ENCODE data around the gene LAMB1. TPM values are rescaled to one million over a fixed set of nuclear protein-coding genes. Genes with fewer than 3 reads are reported as not detected.

Gene LAMB1
- total RNA-seq, 1 experiment from 2014 or later: 136 TPM

GRCh38 chr7:107978815-107979408 lies 24.0 kb downstream of the LAMB1 start:
- Histone ChIP-seq H3K36me3 (peaks cover 95% of the 10 kb centered on the region), H3K9me3 (replicated peaks) (no peaks in the 10 kb centered on the region)

DNA sequence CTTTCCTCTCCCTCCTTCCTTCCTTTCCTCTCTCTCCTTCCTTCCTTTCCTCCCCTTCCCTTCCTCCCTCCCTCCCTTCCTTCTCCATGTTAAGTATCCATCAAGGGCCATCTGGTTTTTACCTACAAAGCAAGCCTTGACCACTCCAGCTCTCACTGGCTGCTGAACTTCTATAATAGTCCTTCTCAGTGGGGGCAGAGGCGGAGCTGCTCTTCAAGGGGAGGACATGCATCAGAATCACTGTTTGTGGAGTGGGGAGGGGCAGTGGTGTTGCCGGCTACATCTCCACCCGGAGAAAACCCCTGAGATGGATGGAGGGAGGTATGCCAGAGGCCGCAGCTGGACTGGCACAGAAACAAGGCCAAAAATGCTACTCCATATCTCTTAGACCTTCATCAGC lies 25.9 kb downstream of the LAMB1 start:
- Histone ChIP-seq H3K27me3 (replicated peaks) (no peaks in the 10 kb centered on the region), H3K4me3 (no peak overlapping the region), H3K27ac (no peak overlapping the region), H3K4me1 (replicated peaks) (no peaks in the 10 kb centered on the region), H3K9me3 (replicated peaks) (no peaks in the 10 kb centered on the region), H3K36me3 (peaks cover 95% of the 10 kb centered on the region)
- DNase-seq (ENCODE audit: low read depth in 1 of 2, low spot score in 2 of 2): no peak

More at GRCh38 chr7:107978815-107979408, 24.0 kb downstream of the LAMB1 start:
- no peaks in the 10 kb centered on the region for H3K27me3 ChIP-seq (replicated peaks)
- DNase-seq (ENCODE audit: low read depth in 1 of 2, low spot score in 2 of 2): no peak
- H3K4me1 ChIP-seq (replicated peaks): no peaks in the 10 kb centered on the region
- H3K4me3 ChIP-seq: no peak overlapping the region
- no peak overlapping the region for H3K27ac ChIP-seq

DNA sequence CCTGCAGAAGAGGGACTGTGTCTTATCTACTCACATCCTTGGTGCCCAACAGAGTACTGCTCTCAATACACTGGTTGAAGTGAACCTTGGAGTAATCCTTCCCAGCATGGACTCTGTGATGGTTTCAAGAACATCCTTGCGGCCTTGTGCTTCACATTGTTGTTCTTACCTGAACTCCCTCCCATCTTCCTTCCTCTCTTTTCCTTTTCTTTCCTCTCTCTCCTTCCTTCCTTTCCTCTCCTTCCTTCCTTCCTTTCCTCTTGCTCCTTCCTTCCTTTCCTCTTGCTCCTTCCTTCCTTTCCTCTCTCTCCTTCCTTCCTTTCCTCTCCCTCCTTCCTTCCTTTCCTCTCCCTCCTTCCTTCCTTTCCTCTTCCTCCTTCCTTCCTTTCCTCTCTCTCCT lies 26.3 kb downstream of the LAMB1 start:
- Histone ChIP-seq H3K9me3 (replicated peaks) (no peaks in the 10 kb centered on the region), H3K36me3 (peaks cover 95% of the 10 kb centered on the region), H3K4me1 (replicated peaks) (no peaks in the 10 kb centered on the region), H3K27me3 (replicated peaks) (no peaks in the 10 kb centered on the region), H3K27ac (no peak overlapping the region), H3K4me3 (no peak overlapping the region)
- DNase-seq (ENCODE audit: low read depth in 1 of 2, low spot score in 2 of 2): no peak

DNA sequence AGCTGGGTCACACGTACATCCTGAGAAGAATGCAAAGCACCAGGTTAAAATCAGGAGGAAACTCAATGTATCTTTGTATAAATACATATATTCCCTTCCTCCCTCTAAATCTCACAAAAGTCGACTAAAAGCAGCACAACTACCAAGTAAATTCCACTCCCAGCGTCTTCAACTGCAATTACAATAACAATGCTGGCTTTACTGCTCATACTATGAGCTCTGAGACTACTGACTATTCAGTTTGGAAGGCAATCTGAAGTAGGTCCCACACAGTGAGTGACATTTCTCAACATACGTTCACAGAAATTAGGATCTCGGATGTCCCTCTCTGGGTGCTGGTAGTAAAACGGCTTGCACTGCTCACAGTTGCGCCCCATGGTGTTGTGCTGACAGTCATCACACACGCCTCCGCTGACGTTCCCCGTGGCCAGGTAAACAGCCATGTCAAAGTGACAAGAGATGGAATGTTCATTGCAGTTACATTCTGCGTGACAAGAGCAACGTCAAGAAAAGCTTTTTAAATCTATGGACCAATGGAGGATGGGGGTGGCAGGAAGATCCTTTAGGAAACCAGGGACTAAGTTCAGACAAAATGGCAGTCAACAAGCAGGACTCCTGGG lies 27.5 kb downstream of the LAMB1 start:
- DNase-seq (ENCODE audit: low read depth in 1 of 2, low spot score in 2 of 2): no peak
- H3K4me1 ChIP-seq (replicated peaks): no peaks in the 10 kb centered on the region
- peaks cover 96% of the 10 kb centered on the region for H3K36me3 ChIP-seq
- H3K27ac ChIP-seq: no peak overlapping the region
- H3K4me3 ChIP-seq: no peak overlapping the region
- no peaks in the 10 kb centered on the region for H3K27me3 ChIP-seq (replicated peaks)
- no peaks in the 10 kb centered on the region for H3K9me3 ChIP-seq (replicated peaks)

- H3K36me3 ChIP-seq: peaks cover 93% of the 10 kb centered on the region
- no peak overlapping the region for H3K27ac ChIP-seq
- no peaks in the 10 kb centered on the region for H3K27me3 ChIP-seq (replicated peaks)
- H3K4me1 ChIP-seq (replicated peaks): no peaks in the 10 kb centered on the region
- H3K4me3 ChIP-seq: no peak overlapping the region
- DNase-seq (ENCODE audit: low read depth in 1 of 2, low spot score in 2 of 2): no peak
- H3K9me3 ChIP-seq (replicated peaks): no peaks in the 10 kb centered on the region
These were observed 29.1 kb downstream of the LAMB1 start for GRCh38 chr7:107973861-107974260.

DNA sequence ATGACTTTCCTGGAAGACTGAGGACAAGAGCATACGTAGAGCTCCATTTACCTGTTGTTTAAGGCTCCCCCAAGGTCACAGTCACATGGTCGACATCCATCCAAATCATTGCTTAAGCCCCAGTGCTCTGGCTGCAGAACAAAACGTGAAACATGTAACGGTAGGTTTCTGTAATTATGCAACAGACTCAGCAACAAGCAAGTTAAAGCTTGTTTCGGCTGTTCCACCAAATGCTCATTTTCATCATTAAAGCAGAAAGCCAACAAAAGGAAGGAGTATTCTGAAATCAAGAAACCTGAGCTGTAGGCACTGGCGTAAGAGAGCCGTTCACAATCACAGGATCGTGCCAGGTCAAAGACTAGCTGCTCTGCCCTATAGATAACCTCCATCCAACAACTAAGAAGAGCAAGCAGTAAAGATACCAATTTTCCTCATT lies 30.0 kb downstream of the LAMB1 start:
- Histone ChIP-seq H3K4me3 (no peak overlapping the region), H3K4me1 (replicated peaks) (peaks cover 5% of the 10 kb centered on the region), H3K9me3 (replicated peaks) (no peaks in the 10 kb centered on the region), H3K36me3 (peaks cover 93% of the 10 kb centered on the region), H3K27ac (no peak overlapping the region), H3K27me3 (replicated peaks) (no peaks in the 10 kb centered on the region)
- DNase-seq (ENCODE audit: low read depth in 1 of 2, low spot score in 2 of 2): no peak

DNA sequence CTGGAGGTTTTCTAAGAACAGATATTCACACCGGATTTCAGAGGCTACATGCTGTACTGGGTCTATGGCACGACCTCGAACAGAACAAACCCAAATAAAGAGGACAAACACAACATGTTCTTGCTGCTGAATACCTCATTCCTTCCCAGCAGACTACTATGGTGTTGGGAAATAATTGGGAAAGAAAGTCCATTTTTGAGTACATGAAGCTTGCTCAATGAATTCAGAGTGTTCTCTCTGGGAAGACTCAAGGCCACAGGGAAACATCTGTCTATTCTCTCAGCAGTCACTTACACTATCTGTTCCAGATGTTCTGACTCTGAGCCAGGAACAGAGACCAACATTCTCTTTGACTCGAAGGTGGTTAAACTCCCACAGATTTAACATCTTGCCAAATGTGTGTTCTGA lies 30.9 kb downstream of the LAMB1 start:
- H3K36me3 ChIP-seq: peaks cover 93% of the 10 kb centered on the region
- H3K4me1 ChIP-seq (replicated peaks): peaks cover 14% of the 10 kb centered on the region
- no peaks in the 10 kb centered on the region for H3K9me3 ChIP-seq (replicated peaks)
- no peak overlapping the region for H3K4me3 ChIP-seq
- no peak for DNase-seq (ENCODE audit: low read depth in 1 of 2, low spot score in 2 of 2)
- H3K27ac ChIP-seq: peak overlapping the region; percentile 10; the same call in 1 of the 2 replicates
- H3K27me3 ChIP-seq (replicated peaks): no peaks in the 10 kb centered on the region

- no peak for DNase-seq (ENCODE audit: low read depth in 1 of 2, low spot score in 2 of 2)
- peaks cover 93% of the 10 kb centered on the region for H3K36me3 ChIP-seq
These were observed 31.3 kb downstream of the LAMB1 start for GRCh38 chr7:107971613-107972012.

DNA sequence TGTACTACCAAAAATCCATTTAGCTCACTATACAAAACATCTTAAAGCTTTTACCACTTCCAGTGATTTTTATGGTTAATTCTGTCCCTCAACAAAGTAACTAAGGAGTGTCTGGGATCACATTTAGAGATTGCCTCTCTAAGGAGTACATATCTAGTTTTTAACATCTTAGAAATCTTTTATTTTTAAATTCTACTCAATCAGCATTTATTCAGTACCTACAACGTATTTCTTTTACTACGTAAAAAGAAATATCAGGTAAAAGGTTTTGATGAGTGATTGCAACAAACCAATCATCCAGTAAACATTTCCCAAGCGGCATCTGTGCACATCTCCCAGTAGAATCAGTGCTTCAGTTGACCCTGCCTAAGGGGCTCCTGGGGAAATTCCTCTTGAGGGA lies 31.9 kb downstream of the LAMB1 start:
- no peaks in the 10 kb centered on the region for H3K9me3 ChIP-seq (replicated peaks)

More at GRCh38 chr7:107971613-107972012, 31.3 kb downstream of the LAMB1 start:
- Histone ChIP-seq H3K27me3 (replicated peaks) (no peaks in the 10 kb centered on the region), H3K27ac (peak overlapping the region; percentile 10; the same call in 1 of the 2 replicates), H3K9me3 (replicated peaks) (no peaks in the 10 kb centered on the region), H3K4me1 (replicated peaks) (peaks cover 17% of the 10 kb centered on the region), H3K4me3 (no peak overlapping the region)

GRCh38 chr7:107969856-107970255 lies 33.1 kb downstream of the LAMB1 start:
- peaks cover 89% of the 10 kb centered on the region for H3K36me3 ChIP-seq

More for the DNA sequence above, 31.9 kb downstream of the LAMB1 start:
- DNase-seq (ENCODE audit: low read depth in 1 of 2, low spot score in 2 of 2): no peak
- Histone ChIP-seq H3K27ac (no peak overlapping the region), H3K4me1 (replicated peaks) (peaks cover 20% of the 10 kb centered on the region), H3K27me3 (replicated peaks) (no peaks in the 10 kb centered on the region), H3K36me3 (peaks cover 89% of the 10 kb centered on the region), H3K4me3 (no peak overlapping the region)

DNA sequence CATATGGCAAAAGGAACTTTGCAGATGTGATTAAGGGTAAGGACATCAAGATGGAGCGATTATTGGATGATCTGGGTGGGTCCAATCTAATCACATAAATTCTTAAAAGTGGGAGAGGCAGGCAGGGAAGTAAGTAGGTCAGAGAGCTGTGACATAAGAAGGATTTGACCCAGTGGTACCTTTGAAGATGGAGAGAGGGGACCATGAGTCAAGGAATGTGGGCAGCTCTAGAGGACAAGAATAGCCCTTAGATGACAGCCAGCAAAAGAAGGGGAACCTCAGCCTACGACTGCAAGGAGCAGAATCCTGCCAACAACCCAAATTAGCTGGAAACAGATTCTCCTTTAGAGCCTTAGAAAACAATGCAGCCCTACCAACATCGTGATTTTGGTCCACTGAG lies 34.5 kb downstream of the LAMB1 start:
- Histone ChIP-seq H3K27me3 (replicated peaks) (no peaks in the 10 kb centered on the region), H3K9me3 (replicated peaks) (no peaks in the 10 kb centered on the region), H3K27ac (no peak overlapping the region), H3K36me3 (peaks cover 89% of the 10 kb centered on the region), H3K4me1 (replicated peaks) (peaks cover 26% of the 10 kb centered on the region), H3K4me3 (no peak overlapping the region)
- no peak for DNase-seq (ENCODE audit: low read depth in 1 of 2, low spot score in 2 of 2)

More at GRCh38 chr7:107969856-107970255, 33.1 kb downstream of the LAMB1 start:
- Histone ChIP-seq H3K27ac (no peak overlapping the region), H3K4me3 (no peak overlapping the region), H3K27me3 (replicated peaks) (no peaks in the 10 kb centered on the region), H3K4me1 (replicated peaks) (peaks cover 26% of the 10 kb centered on the region), H3K9me3 (replicated peaks) (no peaks in the 10 kb centered on the region)
- no peak for DNase-seq (ENCODE audit: low read depth in 1 of 2, low spot score in 2 of 2)

DNA sequence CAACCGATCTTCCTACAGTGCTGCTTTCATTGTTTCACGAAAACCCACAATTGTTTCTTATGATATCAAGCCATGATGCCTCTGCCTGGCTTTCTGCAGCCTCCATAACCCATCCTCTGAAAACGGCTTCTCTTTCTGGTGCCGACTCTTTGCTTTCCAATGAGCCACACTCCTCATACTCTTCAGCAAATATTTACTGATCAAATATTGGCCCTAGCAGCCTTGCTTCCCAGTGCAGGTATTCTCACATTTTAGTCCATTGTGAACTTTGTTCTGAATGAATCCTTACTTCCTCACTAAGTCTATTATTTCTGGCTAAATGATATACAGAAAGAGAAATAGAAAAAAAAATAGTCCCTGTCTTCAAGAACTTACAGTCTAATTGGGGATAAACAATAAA lies 35.5 kb downstream of the LAMB1 start:
- Histone ChIP-seq H3K27ac (0 out of 2 replicates have a peak overlapping the region, but pooled peaks have one; percentile 1), H3K36me3 (peaks cover 88% of the 10 kb centered on the region), H3K27me3 (replicated peaks) (no peaks in the 10 kb centered on the region), H3K4me3 (no peak overlapping the region), H3K4me1 (replicated peaks) (peaks cover 26% of the 10 kb centered on the region), H3K9me3 (replicated peaks) (no peaks in the 10 kb centered on the region)
- DNase-seq (ENCODE audit: low read depth in 1 of 2, low spot score in 2 of 2): no peak

DNA sequence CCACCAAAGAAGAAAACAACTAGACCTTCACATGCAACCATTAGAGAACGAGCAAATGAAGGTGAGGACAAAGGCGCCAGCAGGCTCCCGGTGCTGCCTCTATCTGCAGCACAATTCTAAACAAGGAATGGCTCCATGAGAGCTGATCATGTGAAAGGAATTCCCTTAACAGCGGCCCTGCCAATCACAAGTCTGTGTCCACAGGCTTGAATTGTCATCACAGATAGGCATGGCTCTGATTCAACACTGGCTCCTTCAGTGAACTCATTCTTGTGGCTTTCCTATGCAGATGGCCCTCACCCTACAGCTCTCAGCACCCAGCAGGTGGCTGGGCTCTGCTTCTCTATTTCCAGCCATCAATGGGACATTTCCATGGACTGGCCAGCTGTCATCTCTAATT lies 36.2 kb downstream of the LAMB1 start:
- Histone ChIP-seq H3K36me3 (peaks cover 88% of the 10 kb centered on the region), H3K27ac (peak overlapping the region; percentile 1; the same call in 1 of the 2 replicates), H3K9me3 (replicated peaks) (no peaks in the 10 kb centered on the region), H3K4me3 (no peak overlapping the region), H3K4me1 (replicated peaks) (peaks cover 26% of the 10 kb centered on the region), H3K27me3 (replicated peaks) (no peaks in the 10 kb centered on the region)
- peak; percentile 95 to 97 for DNase-seq (ENCODE audit: low read depth in 1 of 2, low spot score in 2 of 2)

- peaks cover 36% of the 10 kb centered on the region for H3K4me1 ChIP-seq (replicated peaks)
- no peak overlapping the region for H3K27ac ChIP-seq
- DNase-seq (ENCODE audit: low read depth in 1 of 2, low spot score in 2 of 2): no peak
- H3K9me3 ChIP-seq (replicated peaks): no peaks in the 10 kb centered on the region
- H3K4me3 ChIP-seq: no peak overlapping the region
- no peaks in the 10 kb centered on the region for H3K27me3 ChIP-seq (replicated peaks)
- H3K36me3 ChIP-seq: peaks cover 90% of the 10 kb centered on the region
These were observed 38.5 kb downstream of the LAMB1 start for GRCh38 chr7:107964510-107964909.

Data from SJSA1 (cell line).